ENCODE measurements around the gene DCLRE1A. TPM values are rescaled to one million over a fixed set of nuclear protein-coding genes. Genes with fewer than 3 reads are reported as not detected.
"Not testable (repeated sequence)": the region's sequence is repeated elsewhere in the genome, so short reads cannot be mapped to it uniquely, and the experiment has no call there.

DCLRE1A gene
- total RNA-seq, 1 donor from 2014 or later = 6.8 TPM

DNA sequence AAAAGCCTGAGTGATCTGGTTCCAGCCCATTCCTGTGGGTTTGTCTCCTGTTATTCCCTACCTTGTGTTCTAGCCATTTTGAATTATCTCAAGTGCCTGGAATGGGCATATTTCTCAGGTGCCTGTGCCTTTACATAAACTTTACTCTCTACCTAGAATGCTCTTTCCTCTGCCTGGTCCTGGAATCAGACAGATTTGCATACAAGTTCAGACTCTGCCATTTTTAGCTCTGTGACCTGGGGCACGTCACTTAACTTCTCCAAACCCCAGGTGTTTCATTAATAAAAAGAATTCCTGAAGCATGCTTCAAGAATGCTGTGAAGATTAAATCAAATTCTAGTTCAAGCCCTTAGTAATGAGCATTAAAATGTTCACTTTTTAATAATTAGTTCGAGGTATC is 7.8 kb downstream of the DCLRE1A start:
- no peak for DNase-seq (ENCODE audit: low read depth)
- no peak for TF ChIP-seq CTCF (IDR thresholded peaks at IDR 0.05; ENCODE audit: insufficient read depth, low read length, severe bottlenecking)
- Histone ChIP-seq H3K36me3 (ENCODE audit: control insufficient read depth, insufficient read depth, low read length) (no peaks in the 10 kb centered on the region), H3K4me3 (ENCODE audit: low read depth, low read length) (no peak overlapping the region), H3K27me3 (ENCODE audit: control insufficient read depth, insufficient read depth, low read length) (no peaks in the 10 kb centered on the region)
- FAIRE-seq = no peak

GRCh38 chr10:113843972-113844485 is 9.9 kb downstream of the DCLRE1A start:
- Histone ChIP-seq H3K36me3 (ENCODE audit: control insufficient read depth, insufficient read depth, low read length) (no peaks in the 10 kb centered on the region), H3K4me3 (ENCODE audit: low read depth, low read length) (no peak overlapping the region), H3K27me3 (ENCODE audit: control insufficient read depth, insufficient read depth, low read length) (no peaks in the 10 kb centered on the region)
- no peak for TF ChIP-seq CTCF (IDR thresholded peaks at IDR 0.05; ENCODE audit: insufficient read depth, low read length, severe bottlenecking)
- FAIRE-seq (no peak), DNase-seq (ENCODE audit: low read depth) (peak; percentile 88)

GRCh38 chr10:113842171-113842570 is 11.7 kb downstream of the DCLRE1A start:
- no peak overlapping the region for H3K4me3 ChIP-seq (ENCODE audit: low read depth, low read length)
- H3K27me3 ChIP-seq (ENCODE audit: control insufficient read depth, insufficient read depth, low read length) = no peaks in the 10 kb centered on the region
- FAIRE-seq (no peak), DNase-seq (ENCODE audit: low read depth) (no peak)
- no peak for TF ChIP-seq CTCF (IDR thresholded peaks at IDR 0.05; ENCODE audit: insufficient read depth, low read length, severe bottlenecking)
- no peaks in the 10 kb centered on the region for H3K36me3 ChIP-seq (ENCODE audit: control insufficient read depth, insufficient read depth, low read length)

DNA sequence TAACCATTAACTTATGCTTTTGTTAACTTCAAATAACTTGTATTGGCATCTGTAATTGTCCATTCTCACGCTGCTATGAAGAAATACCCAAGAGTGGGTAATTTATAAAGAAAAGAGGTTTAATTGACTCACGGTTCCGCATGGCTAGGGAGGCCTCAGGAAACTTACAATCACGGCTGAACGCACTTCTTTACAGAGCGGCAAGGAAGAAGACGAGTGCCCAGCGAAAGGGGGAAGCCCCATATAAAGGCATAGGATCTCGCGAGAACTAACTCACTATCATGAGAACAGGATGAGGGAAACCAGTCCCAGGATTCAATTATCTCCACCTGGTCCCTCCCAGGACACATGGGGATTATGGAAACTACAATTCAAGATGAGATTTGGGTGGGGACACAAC is 25.3 kb downstream of the DCLRE1A start:
- not testable (repeated sequence) for FAIRE-seq; DNase-seq (ENCODE audit: low read depth); H3K4me3 ChIP-seq (ENCODE audit: low read depth, low read length)

DNA sequence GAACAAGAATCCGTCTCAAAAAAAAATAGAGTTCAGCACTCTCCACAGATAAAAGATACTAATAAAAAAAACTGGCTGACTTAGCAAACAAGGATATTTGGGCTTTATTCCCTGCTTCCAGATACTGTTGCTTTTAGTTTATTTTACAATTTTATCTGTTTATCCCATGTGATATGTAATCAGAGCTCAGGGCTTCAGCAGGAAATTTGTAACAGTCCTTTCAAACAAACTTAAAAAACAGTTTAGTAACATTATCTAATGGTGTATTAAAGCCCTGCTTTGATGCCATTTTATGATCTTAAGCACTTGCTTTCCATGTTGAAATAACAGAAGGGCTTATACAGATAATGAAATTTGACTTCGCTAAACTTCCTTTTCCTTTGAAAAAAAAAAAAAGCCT is 28.1 kb downstream of the DCLRE1A start:
- FAIRE-seq = no peak

More for the DNA sequence above, 25.3 kb downstream of the DCLRE1A start:
- H3K36me3 ChIP-seq (ENCODE audit: control insufficient read depth, insufficient read depth, low read length); H3K27me3 ChIP-seq (ENCODE audit: control insufficient read depth, insufficient read depth, low read length): not testable (repeated sequence)

DNA sequence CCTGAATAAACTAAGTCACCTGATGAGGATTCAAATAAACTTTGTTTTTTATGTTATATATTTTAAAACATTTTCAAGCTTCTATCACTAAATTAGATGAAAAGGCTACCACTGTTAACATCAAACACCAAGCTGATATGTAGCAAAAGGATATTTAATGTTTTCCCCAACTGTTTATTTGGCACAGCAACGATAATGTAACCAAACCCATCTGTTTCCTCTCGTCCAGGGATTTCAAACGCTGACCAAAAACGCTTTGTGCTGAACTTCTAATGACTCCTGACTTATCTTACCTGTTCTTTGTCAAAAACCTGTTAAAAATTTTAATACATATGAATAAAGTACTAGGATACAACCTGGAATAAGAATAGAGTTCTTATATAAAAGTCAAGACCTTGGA is 30.5 kb downstream of the DCLRE1A start:
- FAIRE-seq = no peak
- DNase-seq (ENCODE audit: low read depth) = no peak
- no peak for TF ChIP-seq CTCF (IDR thresholded peaks at IDR 0.05; ENCODE audit: insufficient read depth, low read length, severe bottlenecking)
- no peaks in the 10 kb centered on the region for H3K27me3 ChIP-seq (ENCODE audit: control insufficient read depth, insufficient read depth, low read length)
- no peak overlapping the region for H3K4me3 ChIP-seq (ENCODE audit: low read depth, low read length)
- H3K36me3 ChIP-seq (ENCODE audit: control insufficient read depth, insufficient read depth, low read length) = no peaks in the 10 kb centered on the region

More for the DNA sequence above, 28.1 kb downstream of the DCLRE1A start:
- Histone ChIP-seq H3K27me3 (ENCODE audit: control insufficient read depth, insufficient read depth, low read length) (no peaks in the 10 kb centered on the region), H3K4me3 (ENCODE audit: low read depth, low read length) (no peak overlapping the region), H3K36me3 (ENCODE audit: control insufficient read depth, insufficient read depth, low read length) (no peaks in the 10 kb centered on the region)
- DNase-seq (ENCODE audit: low read depth) = no peak
- TF ChIP-seq CTCF (IDR thresholded peaks at IDR 0.05; ENCODE audit: insufficient read depth, low read length, severe bottlenecking) = no peak
